Right renal cortex interstitium (tissue), 3 donors: Measurements from ENCODE around the gene CUL3. TPM values are rescaled to one million over a fixed set of nuclear protein-coding genes. Genes with fewer than 3 reads are reported as not detected.
A peak's percentile ranks its signal among the peaks of the same experiment; 100 is the strongest.

Experiments
- DNase-seq, 3 donors: peaks; one replicate each; pipeline ENCODE4 v3.0.0-alpha.2; 2013; ENCODE audit warnings: low read depth in 3 of 3, low spot score in 2 of 3
- polyA plus RNA-seq, 3 donors: library from polyadenylated mRNA; unstranded; fragments of 120-200 nt; gene quantifications; one replicate each; pipeline ENCODE4 v1.2.1, GENCODE V29; 2013; ENCODE audit not compliant: insufficient read length in 3 of 3

The CUL3 gene
- polyA plus RNA-seq, 3 donors = 138 to 141 (median 139) TPM

GRCh38 chr2:224485081-224486014, 99.8 kb downstream of the CUL3 start:
- DNase-seq = peak in 1 of 3 donors; percentile 2

- DNase-seq = no peak
Measured at GRCh38 chr2:224479826-224480225, 105.3 kb downstream of the CUL3 start.

- DNase-seq = no peak
Measured at GRCh38 chr2:224472827-224473226, 112.3 kb downstream of the CUL3 start.

- DNase-seq = no peak
Measured at GRCh38 chr2:224472137-224472536, 113.0 kb downstream of the CUL3 start.

GRCh38 chr2:224469374-224469964, 115.7 kb downstream of the CUL3 start:
- DNase-seq = no peak

- DNase-seq = no peak
Measured at GRCh38 chr2:224466304-224466895, 118.8 kb downstream of the CUL3 start.

GRCh38 chr2:224461391-224461790, 123.8 kb downstream of the CUL3 start:
- no peak for DNase-seq

GRCh38 chr2:224457408-224458096, 127.6 kb downstream of the CUL3 start:
- DNase-seq = no peak

- DNase-seq = no peak
Measured at GRCh38 chr2:224453892-224454291, 131.3 kb downstream of the CUL3 start.

GRCh38 chr2:224449212-224450147, 135.7 kb downstream of the CUL3 start:
- DNase-seq = no peak

- no peak for DNase-seq
Measured at GRCh38 chr2:224448236-224448635, 136.9 kb downstream of the CUL3 start.

- no peak for DNase-seq
Measured at GRCh38 chr2:224444783-224445182, 140.4 kb downstream of the CUL3 start.

GRCh38 chr2:224444021-224444420, 141.1 kb downstream of the CUL3 start:
- no peak for DNase-seq

- DNase-seq = peak in 2 of 3 donors; percentile 27 to 39
Measured at GRCh38 chr2:224442071-224442967, 142.8 kb downstream of the CUL3 start.

GRCh38 chr2:224440988-224441387, 144.2 kb downstream of the CUL3 start:
- no peak for DNase-seq

- no peak for DNase-seq
Measured at GRCh38 chr2:224438726-224439125, 146.4 kb downstream of the CUL3 start.

GRCh38 chr2:224436634-224437033, 148.5 kb downstream of the CUL3 start:
- no peak for DNase-seq

- DNase-seq = no peak
Measured at GRCh38 chr2:224434618-224435017, 150.5 kb downstream of the CUL3 start.

- no peak for DNase-seq
Measured at GRCh38 chr2:224433442-224433841, 151.7 kb downstream of the CUL3 start.
